LNCAP (cell line): ENCODE measurements around the gene SH3RF3.

Experiments used
- TF ChIP-seq, protein P1 (sequence below): fragments of 450-650 bp; IDR thresholded peaks from 2 replicates; pipeline ENCODE4 v1.5.1; 2017; ENCODE audit warnings: mild to moderate bottlenecking

SH3RF3 gene

DNA sequence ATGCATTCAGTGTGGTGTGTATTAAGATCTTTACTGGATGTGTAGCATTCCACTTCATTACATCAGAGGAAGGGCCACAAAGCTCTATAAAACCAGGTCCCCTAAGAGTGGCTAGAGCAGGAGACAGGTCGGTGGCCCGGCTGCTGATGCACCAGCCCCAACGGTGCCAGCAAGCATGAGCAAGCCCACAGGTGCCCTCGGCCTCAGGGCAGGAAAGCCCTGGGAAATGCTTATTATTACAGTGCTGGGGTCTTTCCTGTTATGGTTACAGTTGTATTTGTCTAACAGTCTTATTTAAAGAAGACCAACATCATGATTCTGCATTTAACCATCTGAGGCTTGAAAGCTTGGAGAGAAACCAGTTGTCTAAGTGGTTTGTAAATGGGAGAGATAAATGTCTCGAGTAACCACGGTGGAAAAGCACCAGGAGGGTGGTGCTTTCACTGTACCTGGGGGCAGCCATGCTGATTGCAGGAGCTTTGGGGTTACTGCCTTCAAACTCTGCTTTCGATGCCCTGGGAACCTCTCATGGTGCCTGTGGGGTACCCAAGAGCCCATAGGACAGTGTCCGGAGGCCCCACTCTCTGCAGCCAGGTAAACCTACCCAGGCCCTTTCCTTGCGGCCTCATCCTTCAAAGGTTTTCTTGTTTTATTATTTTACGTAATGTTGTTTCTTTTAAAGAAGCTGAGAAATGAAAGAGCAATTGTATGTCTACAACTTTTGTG lies 133.1 kb downstream of the SH3RF3 start:
- TF ChIP-seq, protein P1, sequence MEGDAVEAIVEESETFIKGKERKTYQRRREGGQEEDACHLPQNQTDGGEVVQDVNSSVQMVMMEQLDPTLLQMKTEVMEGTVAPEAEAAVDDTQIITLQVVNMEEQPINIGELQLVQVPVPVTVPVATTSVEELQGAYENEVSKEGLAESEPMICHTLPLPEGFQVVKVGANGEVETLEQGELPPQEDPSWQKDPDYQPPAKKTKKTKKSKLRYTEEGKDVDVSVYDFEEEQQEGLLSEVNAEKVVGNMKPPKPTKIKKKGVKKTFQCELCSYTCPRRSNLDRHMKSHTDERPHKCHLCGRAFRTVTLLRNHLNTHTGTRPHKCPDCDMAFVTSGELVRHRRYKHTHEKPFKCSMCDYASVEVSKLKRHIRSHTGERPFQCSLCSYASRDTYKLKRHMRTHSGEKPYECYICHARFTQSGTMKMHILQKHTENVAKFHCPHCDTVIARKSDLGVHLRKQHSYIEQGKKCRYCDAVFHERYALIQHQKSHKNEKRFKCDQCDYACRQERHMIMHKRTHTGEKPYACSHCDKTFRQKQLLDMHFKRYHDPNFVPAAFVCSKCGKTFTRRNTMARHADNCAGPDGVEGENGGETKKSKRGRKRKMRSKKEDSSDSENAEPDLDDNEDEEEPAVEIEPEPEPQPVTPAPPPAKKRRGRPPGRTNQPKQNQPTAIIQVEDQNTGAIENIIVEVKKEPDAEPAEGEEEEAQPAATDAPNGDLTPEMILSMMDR, result no peak

DNA sequence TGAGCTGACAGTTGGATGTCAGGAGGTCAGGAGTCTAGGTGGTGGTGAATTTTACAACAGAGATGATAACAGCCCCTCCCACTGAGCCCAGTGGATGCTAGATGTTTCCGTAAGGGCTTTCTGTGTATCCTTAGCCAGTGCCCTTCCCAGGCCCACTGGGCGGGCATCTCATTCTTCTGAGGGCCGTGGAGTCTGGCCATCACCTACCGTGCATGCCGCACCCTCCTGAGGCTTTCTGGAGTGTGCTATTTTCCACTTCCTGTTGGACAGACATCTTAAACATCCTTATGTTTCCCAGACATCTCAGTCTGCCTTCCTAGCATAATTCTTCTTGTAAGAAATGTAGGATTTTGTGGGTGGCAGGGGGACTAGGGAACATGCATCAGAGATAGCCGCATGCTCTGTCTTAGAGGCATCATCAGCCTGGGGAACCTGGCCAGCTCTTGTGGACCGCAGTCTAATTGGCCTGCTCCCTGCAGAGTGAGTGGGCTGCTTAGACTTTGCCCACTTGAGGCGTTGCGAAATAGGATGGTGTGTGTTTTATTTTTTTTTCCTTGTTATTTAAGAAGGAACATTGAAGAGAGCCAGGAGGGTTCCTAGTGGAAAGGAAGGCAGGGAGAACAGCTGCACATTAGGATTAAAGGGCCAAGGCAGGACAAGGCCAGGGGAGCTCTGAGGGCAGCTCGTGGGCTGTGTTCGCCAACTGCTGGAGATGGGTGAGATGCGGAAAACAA lies 135.8 kb downstream of the SH3RF3 start:
- TF ChIP-seq, protein P1, result no peak

GRCh38 chr2:109265369-109265768 lies 136.4 kb downstream of the SH3RF3 start:
- TF ChIP-seq, protein P1, result no peak

- TF ChIP-seq, protein P1, result no peak
Observed at GRCh38 chr2:109265953-109266352, 136.9 kb downstream of the SH3RF3 start.

- TF ChIP-seq, protein P1, result no peak
Observed at GRCh38 chr2:109266496-109266895, 137.5 kb downstream of the SH3RF3 start.

DNA sequence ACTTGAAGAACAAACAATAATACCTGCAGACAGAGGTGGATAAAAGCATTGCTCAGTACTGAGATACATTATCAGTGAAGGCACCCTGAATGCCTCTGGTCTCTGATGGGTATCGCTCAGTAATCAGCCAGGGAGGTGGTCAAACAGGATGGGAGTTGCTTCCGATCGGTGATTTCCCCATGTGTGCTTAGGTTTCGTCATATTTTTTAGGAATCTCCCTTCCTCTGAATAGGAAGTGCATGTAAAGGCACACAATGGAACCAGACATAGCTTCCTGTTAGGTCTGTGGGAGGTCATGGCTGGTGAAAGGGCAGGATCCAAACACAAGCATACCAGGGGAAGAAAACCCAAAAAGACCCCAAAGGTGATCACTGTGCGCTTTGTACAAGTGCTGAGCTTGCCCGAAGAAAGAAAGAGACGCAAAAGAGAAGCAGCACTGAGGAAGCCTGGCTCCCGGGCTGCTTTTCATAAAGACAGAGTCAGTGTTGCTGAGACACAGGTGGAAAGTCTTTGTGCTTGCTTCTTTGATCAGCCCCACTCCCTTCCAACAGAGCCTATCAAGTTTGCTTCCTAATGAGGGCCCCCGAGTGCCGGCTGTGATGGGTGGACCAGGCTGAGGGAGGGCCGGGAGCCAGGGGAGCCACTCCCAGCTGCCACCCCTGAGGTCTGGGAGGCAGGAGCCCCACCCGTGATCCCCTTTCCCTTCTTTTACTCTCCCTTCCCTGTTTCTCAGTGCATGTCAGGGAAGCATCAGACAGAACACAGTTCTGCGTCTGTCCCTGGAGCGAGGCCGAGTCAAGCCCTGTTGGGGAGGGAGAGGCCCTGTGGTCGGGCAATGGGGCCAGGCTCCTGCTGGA lies 138.2 kb downstream of the SH3RF3 start:
- TF ChIP-seq, protein P1, result no peak

DNA sequence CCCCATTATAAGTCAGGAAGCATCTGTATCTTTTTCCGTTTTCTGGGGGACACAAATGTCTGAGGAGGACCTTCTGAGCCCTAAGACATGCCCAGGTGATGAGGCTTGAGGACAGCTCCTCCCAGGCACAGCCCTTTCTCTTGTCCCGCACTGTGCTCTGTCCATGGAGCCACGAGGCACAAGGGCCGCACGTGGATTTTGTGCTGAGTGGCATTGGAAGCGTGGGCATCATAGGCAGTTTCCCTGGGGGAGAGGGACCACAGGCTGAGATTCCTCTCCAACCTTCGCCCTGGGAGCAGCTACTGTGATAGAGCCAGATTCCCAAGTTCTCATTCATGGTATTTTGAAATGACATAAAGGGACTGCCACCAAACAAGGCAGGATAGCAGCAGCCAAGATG lies 139.9 kb downstream of the SH3RF3 start:
- TF ChIP-seq, protein P1, result no peak
